ENCODE measurements around the gene MAPK11.

MAPK11 gene

DNA sequence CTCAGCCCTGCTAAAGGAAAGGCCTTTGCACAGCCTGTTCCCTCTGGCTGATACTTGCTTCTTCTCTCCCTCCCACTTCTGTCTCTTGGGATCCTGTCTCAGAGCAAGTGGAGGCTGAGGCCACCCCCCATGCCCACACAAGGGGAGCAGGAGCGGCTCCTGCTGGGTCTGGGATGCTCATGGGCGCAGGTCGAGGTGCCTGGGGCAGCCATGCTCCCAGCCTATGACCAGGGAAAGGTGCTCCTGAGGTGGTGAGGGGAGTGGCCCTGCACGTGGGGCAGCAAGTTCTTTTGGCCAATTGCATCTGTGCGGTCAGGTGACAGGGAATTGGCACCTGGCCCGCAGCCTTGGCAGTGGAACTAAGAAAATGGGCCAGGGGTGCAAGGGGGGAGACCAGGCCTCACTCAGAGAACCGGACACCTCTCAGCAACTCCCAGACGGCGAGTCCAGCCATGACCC, 1.5 kb downstream of the MAPK11 start (continued):
- TF ChIP-seq TSHZ2 (CRISPR knock-in tag; IDR thresholded peaks at IDR 0.05), result no peak
- TF ChIP-seq BACH2 (CRISPR knock-in tag; IDR thresholded peaks at IDR 0.05; ENCODE audit: borderline replicate concordance), result no peak
- no peak for TF ChIP-seq ESRRG (CRISPR knock-in tag; IDR thresholded peaks at IDR 0.05)
- no peak for TF ChIP-seq ZFP30 (CRISPR knock-in tag; IDR thresholded peaks at IDR 0.05)
- no peak for TF ChIP-seq ARNTL (CRISPR knock-in tag; IDR thresholded peaks at IDR 0.05; ENCODE audit: borderline replicate concordance, low read depth)
- no peak for TF ChIP-seq CSRNP3 (CRISPR knock-in tag; IDR thresholded peaks at IDR 0.05)

DNA sequence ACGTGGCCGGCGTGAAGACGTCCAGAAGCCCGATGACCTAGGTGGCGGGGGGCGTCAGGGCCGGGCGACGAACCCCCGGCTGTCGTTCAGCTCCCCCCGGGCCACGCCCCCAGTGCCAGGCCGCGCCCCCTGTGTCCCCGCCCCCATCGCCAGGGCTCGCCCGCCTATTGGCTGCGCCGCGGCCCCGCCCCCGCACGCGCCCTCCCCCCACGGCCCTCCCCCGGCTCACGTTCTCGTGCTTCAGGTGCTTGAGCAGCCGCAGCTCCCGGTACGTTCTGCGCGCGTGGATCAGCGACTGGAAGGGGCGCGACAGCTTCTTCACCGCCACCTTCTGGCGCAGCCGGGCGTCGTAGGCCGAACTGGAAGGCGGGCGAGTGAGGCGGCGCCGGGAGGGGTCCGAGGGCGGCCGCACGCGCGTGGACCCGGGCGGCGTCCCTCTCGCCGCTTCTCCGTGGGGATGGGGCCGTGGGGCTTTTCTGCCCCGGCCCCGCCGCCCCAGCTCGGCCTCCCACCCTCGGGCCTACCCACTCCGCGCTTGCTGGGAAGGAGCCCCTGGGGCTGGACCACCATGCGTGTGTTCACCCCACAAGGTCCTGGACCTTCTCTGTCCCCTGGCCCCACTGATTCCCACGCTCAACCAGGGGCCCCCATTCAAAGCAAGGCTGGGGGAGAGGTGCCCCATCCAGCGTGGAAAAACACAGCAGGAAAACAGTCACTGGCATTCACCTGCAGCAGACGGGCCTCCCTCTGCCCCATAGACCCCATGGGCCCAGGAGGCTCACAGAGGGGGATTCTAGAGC, 2.4 kb downstream of the MAPK11 start:
- TF ChIP-seq ISL1 (CRISPR knock-in tag; IDR thresholded peaks at IDR 0.05), result no peak
- no peak for TF ChIP-seq BACH2 (CRISPR knock-in tag; IDR thresholded peaks at IDR 0.05; ENCODE audit: borderline replicate concordance)
- TF ChIP-seq PPARA (CRISPR knock-in tag; IDR thresholded peaks at IDR 0.05; ENCODE audit: borderline replicate concordance), result no peak
- no peak for TF ChIP-seq SNAI2 (CRISPR knock-in tag; IDR thresholded peaks at IDR 0.05)
- TF ChIP-seq, protein P1, sequence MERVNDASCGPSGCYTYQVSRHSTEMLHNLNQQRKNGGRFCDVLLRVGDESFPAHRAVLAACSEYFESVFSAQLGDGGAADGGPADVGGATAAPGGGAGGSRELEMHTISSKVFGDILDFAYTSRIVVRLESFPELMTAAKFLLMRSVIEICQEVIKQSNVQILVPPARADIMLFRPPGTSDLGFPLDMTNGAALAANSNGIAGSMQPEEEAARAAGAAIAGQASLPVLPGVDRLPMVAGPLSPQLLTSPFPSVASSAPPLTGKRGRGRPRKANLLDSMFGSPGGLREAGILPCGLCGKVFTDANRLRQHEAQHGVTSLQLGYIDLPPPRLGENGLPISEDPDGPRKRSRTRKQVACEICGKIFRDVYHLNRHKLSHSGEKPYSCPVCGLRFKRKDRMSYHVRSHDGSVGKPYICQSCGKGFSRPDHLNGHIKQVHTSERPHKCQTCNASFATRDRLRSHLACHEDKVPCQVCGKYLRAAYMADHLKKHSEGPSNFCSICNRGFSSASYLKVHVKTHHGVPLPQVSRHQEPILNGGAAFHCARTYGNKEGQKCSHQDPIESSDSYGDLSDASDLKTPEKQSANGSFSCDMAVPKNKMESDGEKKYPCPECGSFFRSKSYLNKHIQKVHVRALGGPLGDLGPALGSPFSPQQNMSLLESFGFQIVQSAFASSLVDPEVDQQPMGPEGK (CRISPR knock-in tag; IDR thresholded peaks at IDR 0.05; ENCODE audit: borderline replicate concordance), result no peak
- no peak for TF ChIP-seq ESRRG (CRISPR knock-in tag; IDR thresholded peaks at IDR 0.05)
- no peak for TF ChIP-seq ZNF70 (CRISPR knock-in tag; IDR thresholded peaks at IDR 0.05)
- no peak for TF ChIP-seq RARB (CRISPR knock-in tag; IDR thresholded peaks at IDR 0.05)
- no peak for TF ChIP-seq CSRNP3 (CRISPR knock-in tag; IDR thresholded peaks at IDR 0.05)
- TF ChIP-seq CSDC2 (CRISPR knock-in tag; IDR thresholded peaks at IDR 0.05), result no peak
- TF ChIP-seq OSR1 (CRISPR knock-in tag; IDR thresholded peaks at IDR 0.05), result no peak
- no peak for TF ChIP-seq ZNF565 (CRISPR knock-in tag; conservative IDR thresholded peaks at IDR 0.05; ENCODE audit: low read depth)
- TF ChIP-seq TCF4 (CRISPR knock-in tag; IDR thresholded peaks at IDR 0.05; ENCODE audit: borderline replicate concordance), result no peak
- TF ChIP-seq GLIS3 (CRISPR knock-in tag; IDR thresholded peaks at IDR 0.05), result no peak
- TF ChIP-seq TSHZ2 (CRISPR knock-in tag; IDR thresholded peaks at IDR 0.05), result no peak
- no peak for TF ChIP-seq ZNF8 (CRISPR knock-in tag; IDR thresholded peaks at IDR 0.05)
- ATAC-seq, result no peak

GRCh38 chr22:50266994-50267393, 3.2 kb downstream of the MAPK11 start:
- no peak for ATAC-seq
- TF ChIP-seq TSHZ2 (CRISPR knock-in tag; IDR thresholded peaks at IDR 0.05) (no peak), ZFP3 (CRISPR knock-in tag; IDR thresholded peaks at IDR 0.05) (no peak), ZC3H10 (CRISPR knock-in tag; IDR thresholded peaks at IDR 0.05) (no peak), TCF4 (CRISPR knock-in tag; IDR thresholded peaks at IDR 0.05; ENCODE audit: borderline replicate concordance) (no peak), ESRRG (CRISPR knock-in tag; IDR thresholded peaks at IDR 0.05) (no peak), OSR1 (CRISPR knock-in tag; IDR thresholded peaks at IDR 0.05) (no peak), ZNF70 (CRISPR knock-in tag; IDR thresholded peaks at IDR 0.05) (no peak)
- TF ChIP-seq, protein P2, sequence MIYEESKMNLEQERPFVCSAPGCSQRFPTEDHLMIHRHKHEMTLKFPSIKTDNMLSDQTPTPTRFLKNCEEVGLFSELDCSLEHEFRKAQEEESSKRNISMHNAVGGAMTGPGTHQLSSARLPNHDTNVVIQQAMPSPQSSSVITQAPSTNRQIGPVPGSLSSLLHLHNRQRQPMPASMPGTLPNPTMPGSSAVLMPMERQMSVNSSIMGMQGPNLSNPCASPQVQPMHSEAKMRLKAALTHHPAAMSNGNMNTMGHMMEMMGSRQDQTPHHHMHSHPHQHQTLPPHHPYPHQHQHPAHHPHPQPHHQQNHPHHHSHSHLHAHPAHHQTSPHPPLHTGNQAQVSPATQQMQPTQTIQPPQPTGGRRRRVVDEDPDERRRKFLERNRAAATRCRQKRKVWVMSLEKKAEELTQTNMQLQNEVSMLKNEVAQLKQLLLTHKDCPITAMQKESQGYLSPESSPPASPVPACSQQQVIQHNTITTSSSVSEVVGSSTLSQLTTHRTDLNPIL (CRISPR knock-in tag; IDR thresholded peaks at IDR 0.05; ENCODE audit: low read depth), result no peak

All from SK-N-SH treated with all-trans-retinoic acid at 6 μM for 48 hours (cell line).